ENCODE results near the gene MUC5AC. TPM values are rescaled to one million over a fixed set of nuclear protein-coding genes. Genes with fewer than 3 reads are reported as not detected.
"Not testable (repeated sequence)": the region's sequence is repeated elsewhere in the genome, so short reads cannot be mapped to it uniquely, and the experiment has no call there.

MUC5AC gene
- total RNA-seq, 2 experiments from 2014 or later, result not detected

GRCh38 chr11:1148752-1149180 lies 9.0 kb upstream of the MUC5AC start:
- no peak overlapping the region for H3K27ac Mint-ChIP-seq
- H3K27me3 Mint-ChIP-seq, result peaks cover 4% of the 10 kb centered on the region
- H3K9me3 Mint-ChIP-seq, result peaks cover 17% of the 10 kb centered on the region
- no peak overlapping the region for H3K4me3 Mint-ChIP-seq
- DNase-seq, result no peak
- no peaks in the 10 kb centered on the region for H3K36me3 Mint-ChIP-seq (ENCODE audit: low read depth)
- peaks cover 2% of the 10 kb centered on the region for H3K4me1 Mint-ChIP-seq
- ChIA-PET CTCF (no interaction called here), POLR2A (no interaction called here)

- DNase-seq, result no peak
- no peak overlapping the region for H3K4me3 Mint-ChIP-seq
- H3K9me3 Mint-ChIP-seq, result peaks cover 13% of the 10 kb centered on the region
- H3K36me3 Mint-ChIP-seq (ENCODE audit: low read depth), result no peaks in the 10 kb centered on the region
- peaks cover 4% of the 10 kb centered on the region for H3K27me3 Mint-ChIP-seq
- ChIA-PET POLR2A (no interaction called here), CTCF (no interaction called here)
- H3K4me1 Mint-ChIP-seq, result peaks cover 2% of the 10 kb centered on the region
- H3K27ac Mint-ChIP-seq, result no peak overlapping the region
Measured at GRCh38 chr11:1149545-1149944, 8.2 kb upstream of the MUC5AC start.

GRCh38 chr11:1150116-1150515 lies 7.6 kb upstream of the MUC5AC start:
- ChIA-PET CTCF (no interaction called here), POLR2A (no interaction called here)
- Mint-ChIP-seq H3K27me3 (peaks cover 4% of the 10 kb centered on the region), H3K27ac (no peak overlapping the region), H3K4me1 (peaks cover 2% of the 10 kb centered on the region), H3K9me3 (peaks cover 10% of the 10 kb centered on the region), H3K36me3 (ENCODE audit: low read depth) (no peaks in the 10 kb centered on the region), H3K4me3 (no peak overlapping the region)
- DNase-seq, result no peak

- Mint-ChIP-seq H3K4me1 (peaks cover 2% of the 10 kb centered on the region), H3K4me3 (no peak overlapping the region), H3K27ac (no peak overlapping the region), H3K9me3 (peaks cover 10% of the 10 kb centered on the region), H3K27me3 (peaks cover 4% of the 10 kb centered on the region), H3K36me3 (ENCODE audit: low read depth) (no peaks in the 10 kb centered on the region)
- ChIA-PET CTCF (no interaction called here), POLR2A (no interaction called here)
- DNase-seq, result no peak
Measured at GRCh38 chr11:1150769-1151365, 6.9 kb upstream of the MUC5AC start.

- Mint-ChIP-seq H3K4me3 (no peak overlapping the region), H3K27ac (no peak overlapping the region), H3K27me3 (peaks cover 4% of the 10 kb centered on the region), H3K36me3 (ENCODE audit: low read depth) (no peaks in the 10 kb centered on the region), H3K4me1 (peaks cover 2% of the 10 kb centered on the region), H3K9me3 (peaks cover 10% of the 10 kb centered on the region)
- DNase-seq, result no peak
- CTCF ChIA-PET, result no interaction called here
- POLR2A ChIA-PET, result no interaction called here
Measured at GRCh38 chr11:1151366-1152315, 6.1 kb upstream of the MUC5AC start.

- Mint-ChIP-seq H3K4me3 (no peak overlapping the region), H3K9me3 (peaks cover 4% of the 10 kb centered on the region), H3K27me3 (peaks cover 4% of the 10 kb centered on the region), H3K27ac (no peak overlapping the region), H3K36me3 (ENCODE audit: low read depth) (no peaks in the 10 kb centered on the region), H3K4me1 (peaks cover 2% of the 10 kb centered on the region)
- POLR2A ChIA-PET, result interaction anchor here (0.6 kb wide), 1 partner anchor 612 kb away, joined by 4 read pairs; no protein-coding TSS in a partner anchor
- no peak for DNase-seq
- CTCF ChIA-PET, result no interaction called here
Measured at GRCh38 chr11:1152316-1153104, 5.2 kb upstream of the MUC5AC start.

GRCh38 chr11:1153105-1153950 lies 4.4 kb upstream of the MUC5AC start:
- Mint-ChIP-seq H3K36me3 (ENCODE audit: low read depth) (no peaks in the 10 kb centered on the region), H3K27ac (no peak overlapping the region), H3K4me3 (no peak overlapping the region), H3K4me1 (peaks cover 2% of the 10 kb centered on the region), H3K9me3 (no peaks in the 10 kb centered on the region), H3K27me3 (peaks cover 4% of the 10 kb centered on the region)
- no peak for DNase-seq
- POLR2A ChIA-PET, result interaction anchor here (0.6 kb wide), 1 partner anchor 611 kb away, joined by 4 read pairs; no protein-coding TSS in a partner anchor
- CTCF ChIA-PET, result no interaction called here

- no peak for DNase-seq
- H3K36me3 Mint-ChIP-seq (ENCODE audit: low read depth), result no peaks in the 10 kb centered on the region
- H3K27ac Mint-ChIP-seq, result no peak overlapping the region
- peaks cover 2% of the 10 kb centered on the region for H3K4me1 Mint-ChIP-seq
- no peaks in the 10 kb centered on the region for H3K9me3 Mint-ChIP-seq
- no peak overlapping the region for H3K4me3 Mint-ChIP-seq
- peaks cover 4% of the 10 kb centered on the region for H3K27me3 Mint-ChIP-seq
- CTCF ChIA-PET, result no interaction called here
- POLR2A ChIA-PET, result no interaction called here
Measured at GRCh38 chr11:1153951-1154493, 3.7 kb upstream of the MUC5AC start.

- DNase-seq; H3K4me1 Mint-ChIP-seq; CTCF ChIA-PET; H3K27me3 Mint-ChIP-seq; H3K9me3 Mint-ChIP-seq; H3K4me3 Mint-ChIP-seq; H3K27ac Mint-ChIP-seq; H3K36me3 Mint-ChIP-seq (ENCODE audit: low read depth); POLR2A ChIA-PET: not testable (repeated sequence)
Measured at GRCh38 chr11:1154656-1155055, 3.1 kb upstream of the MUC5AC start.

- no peaks in the 10 kb centered on the region for H3K36me3 Mint-ChIP-seq (ENCODE audit: low read depth)
- ChIA-PET CTCF (no interaction called here), POLR2A (no interaction called here)
- no peaks in the 10 kb centered on the region for H3K9me3 Mint-ChIP-seq
- no peak overlapping the region for H3K27ac Mint-ChIP-seq
- peaks cover 4% of the 10 kb centered on the region for H3K27me3 Mint-ChIP-seq
- peaks cover 2% of the 10 kb centered on the region for H3K4me1 Mint-ChIP-seq
- no peak for DNase-seq
- no peak overlapping the region for H3K4me3 Mint-ChIP-seq
Measured at GRCh38 chr11:1155274-1155693, 2.5 kb upstream of the MUC5AC start.

- DNase-seq, result no peak
- peak overlapping the region; percentile 37 for H3K27ac Mint-ChIP-seq
- H3K9me3 Mint-ChIP-seq, result no peaks in the 10 kb centered on the region
- no peaks in the 10 kb centered on the region for H3K27me3 Mint-ChIP-seq
- CTCF ChIA-PET, result no interaction called here
- H3K4me1 Mint-ChIP-seq, result peaks cover 2% of the 10 kb centered on the region
- POLR2A ChIA-PET, result no interaction called here
- no peaks in the 10 kb centered on the region for H3K36me3 Mint-ChIP-seq (ENCODE audit: low read depth)
- H3K4me3 Mint-ChIP-seq, result no peak overlapping the region
Measured at GRCh38 chr11:1156506-1157340, 1.0 kb upstream of the MUC5AC start.

- peaks cover 2% of the 10 kb centered on the region for H3K4me1 Mint-ChIP-seq
- CTCF ChIA-PET, result no interaction called here
- H3K4me3 Mint-ChIP-seq, result no peak overlapping the region
- DNase-seq, result no peak
- POLR2A ChIA-PET, result no interaction called here
- H3K27ac Mint-ChIP-seq, result peak overlapping the region; percentile 37
- no peaks in the 10 kb centered on the region for H3K27me3 Mint-ChIP-seq
- no peaks in the 10 kb centered on the region for H3K9me3 Mint-ChIP-seq
- H3K36me3 Mint-ChIP-seq (ENCODE audit: low read depth), result no peaks in the 10 kb centered on the region
Measured at GRCh38 chr11:1157341-1157644, 460 bp upstream of the MUC5AC start.
